WTC11 (cell line): ENCODE results near the gene ASCC1. TPM values are rescaled to one million over a fixed set of nuclear protein-coding genes. Genes with fewer than 3 reads are reported as not detected.

ENCODE experiments used
- ATAC-seq: fragments of 200-7000 bp; cut with Tn5 transposase; 2 replicates; pipeline ENCODE4 v1.10.0; 2021; ENCODE audit warnings: mild to moderate bottlenecking, moderate library complexity
- CTCF ChIA-PET: fragments of 300-600 bp; sonication (Branson Sonifier 250); formaldehyde crosslinking; loops from one replicate; lab custom pipeline; 2021; ENCODE audit warnings: antibody characterized with exemption; lab: Charles Lee
- POLR2A ChIA-PET: fragments of 350-600 bp; sonication (Branson Sonifier 250); formaldehyde crosslinking; loops from one replicate; lab custom pipeline; 2021; ENCODE audit warnings: antibody characterized with exemption; lab: Charles Lee
- DNase-seq: peaks from one replicate; pipeline ENCODE4 v3.0.0; 2021; ENCODE audit warnings: low spot score
- H3K27ac Mint-ChIP-seq: 2 replicates; pipeline ENCODE4 v1.8.0; 2021; ENCODE audit warnings: mixed read lengths
- H3K27me3 Mint-ChIP-seq: 2 replicates; pipeline ENCODE4 v1.8.0; 2021; ENCODE audit warnings: low read depth, mild to moderate bottlenecking, moderate library complexity, mixed read lengths
- H3K36me3 Mint-ChIP-seq: 2 replicates; pipeline ENCODE4 v1.8.0; 2021; ENCODE audit warnings: mixed read lengths
- H3K4me1 Mint-ChIP-seq: 2 replicates; pipeline ENCODE4 v1.8.0; 2022; ENCODE audit warnings: mixed read lengths
- H3K4me3 Mint-ChIP-seq: 2 replicates; pipeline ENCODE4 v1.8.0; 2021; ENCODE audit warnings: mild to moderate bottlenecking, moderate library complexity, mixed read lengths
- H3K9me3 Mint-ChIP-seq: 2 replicates; pipeline ENCODE4 v1.8.0; 2021; ENCODE audit warnings: mixed read lengths
- ARID4B ChIP-seq: sonication (generic); formaldehyde crosslinking; IDR thresholded peaks from 2 replicates; pipeline ENCODE4 v1.8.0; 2023; ENCODE audit warnings: missing genetic modification reagents, mild to moderate bottlenecking, borderline replicate concordance
- ATF1 ChIP-seq: sonication (generic); formaldehyde crosslinking; IDR thresholded peaks from 2 replicates; pipeline ENCODE4 v1.8.1; 2023; ENCODE audit warnings: mild to moderate bottlenecking, moderate library complexity, missing genetic modification reagents
- ATF3 ChIP-seq: sonication (generic); formaldehyde crosslinking; conservative IDR thresholded peaks from 2 replicates; pipeline ENCODE4 v1.8.1; 2022; ENCODE audit warnings: mild to moderate bottlenecking, missing genetic modification reagents
- CBFB ChIP-seq: sonication (generic); formaldehyde crosslinking; IDR thresholded peaks from 2 replicates; pipeline ENCODE4 v1.8.1; 2022; ENCODE audit warnings: mild to moderate bottlenecking, low read depth, missing genetic modification reagents
- ELF4 ChIP-seq: sonication (generic); formaldehyde crosslinking; IDR thresholded peaks from 2 replicates; pipeline ENCODE4 v1.8.1; 2022; ENCODE audit warnings: low read depth, mild to moderate bottlenecking, moderate library complexity, missing genetic modification reagents
- EMX1 ChIP-seq: fragments of 250-450 bp; sonication (Bioruptor Pico); IDR thresholded peaks from 2 replicates; pipeline ENCODE4 v1.8.0; 2021; ENCODE audit warnings: mild to moderate bottlenecking
- ESRRA ChIP-seq: sonication (generic); formaldehyde crosslinking; IDR thresholded peaks from 2 replicates; pipeline ENCODE4 v1.8.1; 2022; ENCODE audit warnings: mild to moderate bottlenecking, missing genetic modification reagents, borderline replicate concordance
- ETV6 ChIP-seq: sonication (generic); formaldehyde crosslinking; IDR thresholded peaks from 2 replicates; pipeline ENCODE4 v1.8.1; 2022; ENCODE audit warnings: mild to moderate bottlenecking, missing genetic modification reagents
- JUN ChIP-seq: sonication (generic); formaldehyde crosslinking; IDR thresholded peaks from 2 replicates; pipeline ENCODE4 v1.8.0; 2023; ENCODE audit warnings: mild to moderate bottlenecking, missing genetic modification reagents
- NFATC4 ChIP-seq: fragments of 250-450 bp; sonication (Bioruptor Pico); IDR thresholded peaks from 2 replicates; pipeline ENCODE4 v1.9.0; 2021; ENCODE audit warnings: mild to moderate bottlenecking
- NFE2L1 ChIP-seq: sonication (generic); formaldehyde crosslinking; IDR thresholded peaks from 2 replicates; pipeline ENCODE4 v1.8.1; 2023; ENCODE audit warnings: missing genetic modification reagents
- NR1H2 ChIP-seq: sonication (generic); formaldehyde crosslinking; IDR thresholded peaks from 2 replicates; pipeline ENCODE4 v1.9.0; 2021; ENCODE audit warnings: mild to moderate bottlenecking, moderate library complexity, missing genetic modification reagents
- SP1 ChIP-seq: sonication (generic); formaldehyde crosslinking; conservative IDR thresholded peaks from 2 replicates; pipeline ENCODE4 v1.8.1; 2022; ENCODE audit warnings: missing genetic modification reagents
- ZMAT4 ChIP-seq: fragments of 250-450 bp; sonication (Bioruptor Pico); IDR thresholded peaks from 2 replicates; pipeline ENCODE4 v1.9.0; 2021; ENCODE audit warnings: mild to moderate bottlenecking
- ZNF121 ChIP-seq: sonication (generic); formaldehyde crosslinking; IDR thresholded peaks from 2 replicates; pipeline ENCODE4 v1.8.0; 2023; ENCODE audit warnings: missing genetic modification reagents
- ZNF138 ChIP-seq: sonication (generic); formaldehyde crosslinking; conservative IDR thresholded peaks from 2 replicates; pipeline ENCODE4 v1.8.1; 2022; ENCODE audit warnings: mild to moderate bottlenecking, moderate library complexity, missing genetic modification reagents
- total RNA-seq: library from RNA; stranded (reverse); gene quantifications from 3 replicates; pipeline ENCODE4 v1.2.3, GENCODE V29; 2021
- TF ChIP-seq, protein P1 (sequence below): sonication (generic); formaldehyde crosslinking; IDR thresholded peaks from 2 replicates; pipeline ENCODE4 v1.8.0; 2022; ENCODE audit warnings: mild to moderate bottlenecking, missing genetic modification reagents
- TF ChIP-seq, protein P2 (sequence below): sonication (generic); formaldehyde crosslinking; IDR thresholded peaks from 2 replicates; pipeline ENCODE4 v1.8.1; 2023; ENCODE audit warnings: mild to moderate bottlenecking, missing genetic modification reagents, borderline replicate concordance
- TF ChIP-seq, protein P3 (sequence below): fragments of 250-450 bp; sonication (Bioruptor Pico); IDR thresholded peaks from 2 replicates; pipeline ENCODE4 v2.1.2; 2022; ENCODE audit warnings: mild to moderate bottlenecking, moderate library complexity

ASCC1 gene
- total RNA-seq, 1 experiment from 2014 or later, result 30.4 TPM

DNA sequence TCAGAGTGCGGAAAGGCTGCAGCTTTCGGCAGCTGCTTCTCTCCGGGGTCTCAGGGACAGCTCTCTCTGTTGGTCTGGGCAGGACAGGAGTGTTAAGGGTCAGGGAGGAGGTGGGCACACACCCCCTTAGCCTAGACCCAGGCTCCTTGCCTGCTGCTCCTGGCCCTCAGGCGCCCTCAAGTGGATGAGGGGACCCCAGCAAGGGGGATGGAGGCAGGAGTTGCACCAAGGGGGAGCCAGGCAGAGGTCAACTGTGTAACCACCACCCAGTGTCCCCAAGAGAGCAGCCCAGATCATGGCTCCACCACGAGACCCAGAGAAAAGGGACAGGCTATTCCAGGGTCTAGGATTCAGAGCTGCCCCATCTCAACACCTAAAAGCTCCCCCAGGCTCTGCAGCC, 154.6 kb downstream of the ASCC1 start:
- no peak overlapping the region for H3K27ac Mint-ChIP-seq
- no peaks in the 10 kb centered on the region for H3K36me3 Mint-ChIP-seq
- H3K9me3 Mint-ChIP-seq, result no peaks in the 10 kb centered on the region
- POLR2A ChIA-PET, result interaction anchor here (1.5 kb wide), 1 partner anchor 260 kb away, joined by 5 read pairs; no protein-coding TSS in a partner anchor
- H3K4me3 Mint-ChIP-seq, result no peak overlapping the region
- CTCF ChIA-PET, result interaction anchor here (0.5 to 5.4 kb wide), 10 partner anchors 8 to 267 kb away, joined by 3 to 75 read pairs (median 5); no protein-coding TSS in a partner anchor
- H3K4me1 Mint-ChIP-seq, result peaks cover 14% of the 10 kb centered on the region
- no peaks in the 10 kb centered on the region for H3K27me3 Mint-ChIP-seq
- ATAC-seq (peak; percentile 85), DNase-seq (peak; percentile 59)
- TF ChIP-seq, protein P1, sequence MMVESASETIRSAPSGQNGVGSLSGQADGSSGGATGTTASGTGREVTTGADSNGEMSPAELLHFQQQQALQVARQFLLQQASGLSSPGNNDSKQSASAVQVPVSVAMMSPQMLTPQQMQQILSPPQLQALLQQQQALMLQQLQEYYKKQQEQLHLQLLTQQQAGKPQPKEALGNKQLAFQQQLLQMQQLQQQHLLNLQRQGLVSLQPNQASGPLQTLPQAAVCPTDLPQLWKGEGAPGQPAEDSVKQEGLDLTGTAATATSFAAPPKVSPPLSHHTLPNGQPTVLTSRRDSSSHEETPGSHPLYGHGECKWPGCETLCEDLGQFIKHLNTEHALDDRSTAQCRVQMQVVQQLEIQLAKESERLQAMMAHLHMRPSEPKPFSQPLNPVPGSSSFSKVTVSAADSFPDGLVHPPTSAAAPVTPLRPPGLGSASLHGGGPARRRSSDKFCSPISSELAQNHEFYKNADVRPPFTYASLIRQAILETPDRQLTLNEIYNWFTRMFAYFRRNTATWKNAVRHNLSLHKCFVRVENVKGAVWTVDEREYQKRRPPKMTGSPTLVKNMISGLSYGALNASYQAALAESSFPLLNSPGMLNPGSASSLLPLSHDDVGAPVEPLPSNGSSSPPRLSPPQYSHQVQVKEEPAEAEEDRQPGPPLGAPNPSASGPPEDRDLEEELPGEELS (CRISPR knock-in tag), result no peak
- no peak for TF ChIP-seq CBFB (CRISPR knock-in tag)
- TF ChIP-seq ATF3, result no peak
- TF ChIP-seq ARID4B (CRISPR knock-in tag), result no peak
- no peak for TF ChIP-seq SP1 (CRISPR knock-in tag)
- TF ChIP-seq ZMAT4 (CRISPR knock-in tag), result no peak
- no peak for TF ChIP-seq ZNF121
- TF ChIP-seq JUN (CRISPR knock-in tag), result no peak
- TF ChIP-seq NFATC4 (CRISPR knock-in tag), result no peak
- no peak for TF ChIP-seq EMX1 (CRISPR knock-in tag)
- no peak for TF ChIP-seq ATF1 (CRISPR knock-in tag)

DNA sequence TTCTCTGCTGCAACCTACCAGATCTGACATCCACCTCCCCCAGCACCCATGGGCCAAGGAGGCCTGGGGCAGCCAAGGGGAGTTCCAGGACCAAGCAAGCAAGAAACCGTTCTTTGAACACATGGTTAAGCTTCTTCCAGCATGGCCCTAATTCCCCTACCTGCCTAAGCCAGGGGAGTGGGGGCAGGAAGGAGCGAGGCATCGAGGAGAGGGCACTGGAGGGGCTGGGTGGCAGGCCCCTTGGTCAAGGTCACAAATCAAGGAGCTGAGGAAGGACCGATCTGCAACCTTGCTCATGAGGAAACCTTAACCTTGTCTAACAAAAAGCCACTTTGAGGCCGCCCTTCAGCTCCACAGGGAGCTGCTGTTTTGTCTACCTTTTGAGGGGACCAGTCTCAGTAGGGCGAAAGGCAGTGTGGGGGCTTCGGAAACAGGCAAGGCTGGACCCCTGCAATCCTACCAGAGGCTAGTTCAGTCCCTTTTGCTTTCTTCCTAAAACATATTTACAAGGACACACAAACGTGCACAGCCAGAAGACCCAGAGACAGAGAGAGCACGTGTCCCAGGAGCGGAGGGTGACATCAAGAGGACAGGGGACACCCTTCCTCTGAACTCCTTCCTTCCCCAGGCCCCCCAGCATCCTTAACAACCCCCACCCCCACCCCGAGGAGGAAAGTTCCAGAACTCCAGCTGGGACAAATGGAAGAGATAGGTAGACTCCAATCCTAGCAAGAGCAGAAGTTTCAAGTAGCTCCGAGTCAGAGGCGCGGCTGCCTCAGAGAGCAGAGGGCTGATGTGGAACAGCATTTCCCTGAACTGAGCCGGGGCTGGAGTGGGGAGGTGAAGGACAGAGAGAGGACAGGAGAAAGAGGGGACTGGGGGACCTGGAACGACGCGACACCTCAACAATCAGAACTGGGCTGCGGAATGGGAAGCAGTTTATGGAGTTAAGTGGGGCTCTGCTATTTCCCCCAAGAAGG, 155.9 kb downstream of the ASCC1 start:
- TF ChIP-seq ELF4, result no peak
- TF ChIP-seq, protein P2, sequence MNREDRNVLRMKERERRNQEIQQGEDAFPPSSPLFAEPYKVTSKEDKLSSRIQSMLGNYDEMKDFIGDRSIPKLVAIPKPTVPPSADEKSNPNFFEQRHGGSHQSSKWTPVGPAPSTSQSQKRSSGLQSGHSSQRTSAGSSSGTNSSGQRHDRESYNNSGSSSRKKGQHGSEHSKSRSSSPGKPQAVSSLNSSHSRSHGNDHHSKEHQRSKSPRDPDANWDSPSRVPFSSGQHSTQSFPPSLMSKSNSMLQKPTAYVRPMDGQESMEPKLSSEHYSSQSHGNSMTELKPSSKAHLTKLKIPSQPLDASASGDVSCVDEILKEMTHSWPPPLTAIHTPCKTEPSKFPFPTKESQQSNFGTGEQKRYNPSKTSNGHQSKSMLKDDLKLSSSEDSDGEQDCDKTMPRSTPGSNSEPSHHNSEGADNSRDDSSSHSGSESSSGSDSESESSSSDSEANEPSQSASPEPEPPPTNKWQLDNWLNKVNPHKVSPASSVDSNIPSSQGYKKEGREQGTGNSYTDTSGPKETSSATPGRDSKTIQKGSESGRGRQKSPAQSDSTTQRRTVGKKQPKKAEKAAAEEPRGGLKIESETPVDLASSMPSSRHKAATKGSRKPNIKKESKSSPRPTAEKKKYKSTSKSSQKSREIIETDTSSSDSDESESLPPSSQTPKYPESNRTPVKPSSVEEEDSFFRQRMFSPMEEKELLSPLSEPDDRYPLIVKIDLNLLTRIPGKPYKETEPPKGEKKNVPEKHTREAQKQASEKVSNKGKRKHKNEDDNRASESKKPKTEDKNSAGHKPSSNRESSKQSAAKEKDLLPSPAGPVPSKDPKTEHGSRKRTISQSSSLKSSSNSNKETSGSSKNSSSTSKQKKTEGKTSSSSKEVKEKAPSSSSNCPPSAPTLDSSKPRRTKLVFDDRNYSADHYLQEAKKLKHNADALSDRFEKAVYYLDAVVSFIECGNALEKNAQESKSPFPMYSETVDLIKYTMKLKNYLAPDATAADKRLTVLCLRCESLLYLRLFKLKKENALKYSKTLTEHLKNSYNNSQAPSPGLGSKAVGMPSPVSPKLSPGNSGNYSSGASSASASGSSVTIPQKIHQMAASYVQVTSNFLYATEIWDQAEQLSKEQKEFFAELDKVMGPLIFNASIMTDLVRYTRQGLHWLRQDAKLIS (CRISPR knock-in tag), result no peak
- TF ChIP-seq NFE2L1 (CRISPR knock-in tag), result no peak
- no peak for TF ChIP-seq NR1H2
- TF ChIP-seq ZNF138, result no peak
- TF ChIP-seq, protein P3, sequence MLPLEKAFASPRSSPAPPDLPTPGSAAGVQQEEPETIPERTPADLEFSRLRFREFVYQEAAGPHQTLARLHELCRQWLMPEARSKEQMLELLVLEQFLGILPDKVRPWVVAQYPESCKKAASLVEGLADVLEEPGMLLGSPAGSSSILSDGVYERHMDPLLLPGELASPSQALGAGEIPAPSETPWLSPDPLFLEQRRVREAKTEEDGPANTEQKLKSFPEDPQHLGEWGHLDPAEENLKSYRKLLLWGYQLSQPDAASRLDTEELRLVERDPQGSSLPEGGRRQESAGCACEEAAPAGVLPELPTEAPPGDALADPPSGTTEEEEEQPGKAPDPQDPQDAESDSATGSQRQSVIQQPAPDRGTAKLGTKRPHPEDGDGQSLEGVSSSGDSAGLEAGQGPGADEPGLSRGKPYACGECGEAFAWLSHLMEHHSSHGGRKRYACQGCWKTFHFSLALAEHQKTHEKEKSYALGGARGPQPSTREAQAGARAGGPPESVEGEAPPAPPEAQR (CRISPR knock-in tag), result no peak
- TF ChIP-seq ETV6, result no peak
- TF ChIP-seq ESRRA (CRISPR knock-in tag), result no peak
- no peak for TF ChIP-seq ATF1 (CRISPR knock-in tag)
- TF ChIP-seq, all 79 proteins: peak for 0
- no peaks in the 10 kb centered on the region for H3K27me3 Mint-ChIP-seq
- ATAC-seq (no peak), DNase-seq (no peak)
- peaks cover 14% of the 10 kb centered on the region for H3K4me1 Mint-ChIP-seq
- no peaks in the 10 kb centered on the region for H3K9me3 Mint-ChIP-seq
- H3K27ac Mint-ChIP-seq, result no peak overlapping the region
- H3K36me3 Mint-ChIP-seq, result no peaks in the 10 kb centered on the region
- ChIA-PET POLR2A (interaction anchor here (1.5 kb wide), 1 partner anchor 261 kb away, joined by 5 read pairs; no protein-coding TSS in a partner anchor), CTCF (interaction anchor here (0.5 to 5.4 kb wide), 11 partner anchors 10 to 272 kb away, joined by 3 to 75 read pairs (median 6); no protein-coding TSS in a partner anchor)
- no peak overlapping the region for H3K4me3 Mint-ChIP-seq
